Brain pericyte (primary cell): ENCODE measurements around the gene RPL22L1.
"Not testable (repeated sequence)": the region's sequence is repeated elsewhere in the genome, so short reads cannot be mapped to it uniquely, and the experiment has no call there.

Experiments used
- DNase-seq: peaks from one replicate; pipeline ENCODE4 v3.0.0-alpha.2; 2012; ENCODE audit warnings: low read depth, low spot score

The RPL22L1 gene

DNA sequence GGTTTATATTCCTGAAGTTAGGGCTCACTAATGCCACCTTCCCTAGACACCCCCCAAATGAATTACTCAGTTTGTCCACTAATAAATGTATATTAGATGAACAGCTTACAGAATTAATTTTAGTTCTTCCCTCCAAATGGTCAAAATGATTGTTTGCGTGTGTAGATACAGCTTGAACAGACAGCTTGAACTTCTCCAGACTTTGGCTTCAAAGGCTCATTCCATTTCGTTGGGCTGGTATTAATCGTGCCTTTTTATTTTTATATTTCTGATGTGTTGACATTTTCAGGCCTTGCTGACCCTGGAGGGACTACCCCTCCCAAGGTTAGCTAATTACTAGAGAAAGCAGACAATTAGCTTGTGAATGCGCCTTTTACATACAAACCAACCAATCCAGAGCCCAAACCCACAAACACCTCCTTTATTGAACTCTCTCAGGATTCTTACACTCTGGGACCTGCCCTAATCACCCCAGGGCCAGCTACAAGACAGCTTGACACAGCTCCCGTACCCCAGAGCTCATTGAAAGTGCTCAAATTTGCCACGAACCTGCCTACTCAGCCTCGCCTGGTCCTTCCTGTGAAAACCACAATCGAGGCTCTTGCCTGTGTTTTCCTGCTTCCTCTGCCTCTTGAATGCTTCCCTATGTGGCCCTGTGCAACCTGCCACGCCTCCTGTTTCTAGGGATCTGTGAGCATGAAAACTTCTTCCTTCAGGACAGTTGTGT, 40.3 kb downstream of the RPL22L1 start:
- no peak for DNase-seq

DNA sequence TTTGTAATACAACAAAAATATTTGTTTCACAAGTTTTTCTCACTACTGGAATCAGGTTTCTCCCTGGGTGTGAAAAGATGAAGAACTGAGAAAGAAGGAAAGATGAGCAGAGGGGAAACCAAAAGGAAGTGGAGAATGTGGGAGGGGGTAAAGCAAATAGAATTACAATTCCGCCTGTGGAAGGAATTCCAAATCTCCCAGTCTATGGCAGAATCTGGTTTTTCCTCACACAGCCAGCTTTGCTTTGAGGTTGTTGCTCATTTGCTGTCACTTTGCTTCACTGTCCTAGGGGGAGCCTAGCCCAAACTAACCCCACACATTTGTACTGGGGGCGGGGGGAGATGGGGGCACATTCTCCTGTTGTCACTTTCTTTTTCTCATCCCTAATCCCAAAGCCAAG, 43.9 kb downstream of the RPL22L1 start:
- DNase-seq, result no peak

DNA sequence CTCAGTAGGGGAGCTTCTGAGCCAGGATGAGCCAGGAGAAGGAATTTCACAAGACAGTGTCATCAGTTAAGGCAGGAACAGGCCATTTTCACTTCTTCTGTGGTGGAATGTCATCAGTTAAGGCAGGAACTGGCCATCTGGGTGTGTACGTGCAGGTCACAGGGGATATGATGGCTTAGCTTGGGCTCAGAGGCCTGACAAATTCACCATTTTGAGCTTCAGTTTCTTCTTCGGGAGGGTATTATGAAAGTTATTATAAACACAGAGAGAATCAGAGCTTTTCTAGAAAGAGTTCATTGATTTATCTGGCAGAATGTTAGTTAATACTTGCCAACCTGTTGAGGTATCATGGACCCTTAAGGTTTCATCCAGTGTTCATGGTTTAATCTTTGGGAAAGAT, 46.4 kb downstream of the RPL22L1 start:
- not testable (repeated sequence) for DNase-seq

DNA sequence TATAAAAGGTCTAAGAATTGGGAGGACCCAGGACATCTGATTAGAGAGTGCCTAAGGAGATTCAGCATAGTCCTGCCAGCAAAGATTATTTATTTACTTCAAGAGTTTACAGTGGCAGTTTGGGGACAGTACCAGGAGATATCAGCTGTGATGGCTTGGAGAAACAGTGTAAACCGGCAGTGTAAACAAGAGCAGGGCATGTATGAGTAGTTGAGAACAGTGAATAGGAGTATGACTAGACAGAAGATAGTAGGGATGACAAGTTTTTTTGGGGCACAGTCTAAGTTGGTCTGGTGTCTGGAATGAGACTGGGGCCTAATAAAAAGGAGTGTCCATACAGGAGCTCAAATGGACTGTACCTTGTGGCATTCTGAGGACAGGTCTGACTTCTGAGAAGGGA, 51.7 kb downstream of the RPL22L1 start:
- DNase-seq, result not testable (repeated sequence)

DNA sequence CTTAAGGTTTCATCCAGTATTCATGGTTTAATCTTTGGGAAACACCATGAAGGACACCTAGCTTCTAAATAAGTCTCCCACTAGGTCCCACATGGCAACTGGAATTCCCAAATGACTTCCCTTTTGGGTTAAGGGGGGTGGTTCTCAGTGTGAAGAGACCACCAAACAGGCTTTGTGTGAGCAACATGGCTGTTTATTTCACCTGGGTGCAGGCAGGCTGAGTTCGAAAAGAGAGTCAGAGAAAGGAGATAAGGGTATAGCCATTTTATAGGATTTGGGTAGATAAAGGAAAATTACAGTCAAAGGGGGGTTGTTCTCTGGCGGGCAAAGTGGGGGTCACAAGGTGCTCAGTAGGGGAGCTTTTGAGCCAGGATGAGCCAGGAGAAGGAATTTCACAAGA, 52.5 kb downstream of the RPL22L1 start:
- DNase-seq, result not testable (repeated sequence)

DNA sequence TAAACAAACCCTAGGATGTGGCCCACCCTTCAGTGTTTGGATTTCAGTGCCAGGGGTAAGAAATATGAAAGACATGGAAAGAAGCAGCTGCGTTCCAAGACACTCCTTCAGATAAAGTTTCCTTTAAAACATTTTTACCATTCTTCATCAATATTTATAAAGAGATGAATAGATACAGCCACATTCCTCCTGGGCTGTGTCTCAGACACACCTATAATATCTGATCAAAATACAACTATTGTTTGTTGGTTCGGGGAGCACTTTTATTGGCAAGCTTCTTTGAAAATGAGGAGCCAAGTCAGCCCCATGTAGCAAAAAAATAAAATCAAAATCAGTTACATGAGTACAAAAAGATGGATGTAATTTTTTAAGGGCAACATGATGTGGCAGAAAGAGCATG, 53.2 kb downstream of the RPL22L1 start:
- DNase-seq, result no peak

DNA sequence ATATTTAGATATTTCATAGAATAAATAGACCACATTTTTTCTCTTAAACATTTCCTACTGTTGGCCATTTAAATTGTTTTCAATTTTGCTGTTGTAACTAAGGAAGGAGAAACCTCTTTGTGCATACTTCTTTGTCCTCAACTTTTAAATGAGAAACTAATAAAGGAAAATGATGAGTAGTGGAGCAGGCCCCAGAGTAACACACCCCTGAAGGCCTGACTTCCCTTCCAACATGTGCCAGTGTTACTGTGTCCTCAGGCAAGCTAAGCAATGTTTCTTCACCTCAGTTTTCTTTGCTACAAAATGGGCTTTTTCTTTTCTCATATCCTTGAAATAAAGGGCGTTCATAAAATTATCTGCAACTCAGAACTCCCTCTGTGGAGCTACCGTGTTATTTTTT, 53.7 kb downstream of the RPL22L1 start:
- no peak for DNase-seq

DNA sequence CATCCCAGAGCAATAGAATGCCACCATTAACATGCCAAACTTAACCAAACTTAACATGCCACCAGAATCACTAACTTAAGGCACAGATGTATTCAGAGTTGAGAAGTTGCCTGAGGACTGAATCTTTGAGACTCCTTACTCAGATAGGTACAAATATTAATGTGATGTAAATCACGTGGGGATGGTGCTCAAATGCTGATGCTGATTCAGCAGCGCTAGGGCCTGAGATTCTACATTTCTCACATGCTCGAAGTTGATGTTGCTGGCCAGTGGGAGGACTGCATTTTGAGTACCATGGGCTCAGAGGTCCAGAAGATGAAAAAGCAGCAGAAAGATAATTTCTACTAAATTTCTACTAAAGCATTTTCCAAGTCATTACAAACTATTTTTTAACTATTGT, 54.1 kb downstream of the RPL22L1 start:
- DNase-seq, result no peak

DNA sequence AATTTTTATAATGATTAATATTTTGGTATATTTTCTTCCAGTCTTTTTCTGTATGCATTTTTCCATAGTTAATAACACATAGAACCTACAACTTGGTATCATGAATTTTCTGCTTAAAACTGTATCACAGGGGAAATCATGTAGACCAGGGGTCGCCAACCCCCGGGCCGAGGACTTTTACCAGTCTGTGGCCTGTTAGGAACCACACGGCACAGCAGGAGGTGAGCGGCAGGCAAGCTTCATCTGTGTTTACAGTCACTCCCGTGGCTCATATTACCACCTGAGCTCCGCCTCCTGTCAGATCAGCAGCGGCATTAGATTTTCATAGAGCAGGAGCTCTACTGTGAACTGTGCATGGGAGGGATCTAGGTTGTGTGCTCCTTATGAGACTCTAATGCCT, 54.7 kb downstream of the RPL22L1 start:
- DNase-seq, result no peak
